Stimulated activated memory B cell treated with anti-CD40 and anti-IgM and Interleukin-4, amounts not matched to agents 10 μg/mL and 1 μg/mL and 100 μg/mL, for 72 hours (primary cell): Measurements from ENCODE around the gene TRAF5.

Experiments used
- ATAC-seq: fragments of 150-1000 bp; cut with Tn5 transposase; 2 replicates; pipeline ENCODE4 v1.10.0; 2021
- H3K27ac Mint-ChIP-seq: one replicate; pipeline ENCODE4 v1.8.0; 2022; ENCODE audit warnings: mild to moderate bottlenecking, mixed read lengths
- H3K27me3 Mint-ChIP-seq: one replicate; pipeline ENCODE4 v1.8.0; 2022; ENCODE audit warnings: mixed read lengths
- H3K36me3 Mint-ChIP-seq: one replicate; pipeline ENCODE4 v1.8.0; 2022; ENCODE audit warnings: mixed read lengths
- H3K4me1 Mint-ChIP-seq: one replicate; pipeline ENCODE4 v1.8.0; 2022; ENCODE audit warnings: mixed read lengths
- H3K4me3 Mint-ChIP-seq: one replicate; pipeline ENCODE4 v1.8.0; 2022; ENCODE audit warnings: mild to moderate bottlenecking, moderate library complexity, mixed read lengths
- H3K9me3 Mint-ChIP-seq: one replicate; pipeline ENCODE4 v1.8.0; 2022; ENCODE audit warnings: mixed read lengths

Gene TRAF5

GRCh38 chr1:211334986-211335385 lies 8.4 kb downstream of the TRAF5 start:
- H3K27ac Mint-ChIP-seq: peak overlapping the region; percentile 82
- H3K36me3 Mint-ChIP-seq: peaks cover 28% of the 10 kb centered on the region
- ATAC-seq: no peak
- H3K9me3 Mint-ChIP-seq: no peaks in the 10 kb centered on the region
- H3K4me1 Mint-ChIP-seq: peaks cover 92% of the 10 kb centered on the region
- peak overlapping the region; percentile 52 for H3K4me3 Mint-ChIP-seq
- no peaks in the 10 kb centered on the region for H3K27me3 Mint-ChIP-seq

GRCh38 chr1:211335522-211336157 lies 9.0 kb downstream of the TRAF5 start:
- Mint-ChIP-seq H3K27me3 (no peaks in the 10 kb centered on the region), H3K27ac (peak overlapping the region; percentile 82), H3K36me3 (peaks cover 21% of the 10 kb centered on the region), H3K4me1 (peaks cover 92% of the 10 kb centered on the region), H3K4me3 (peak overlapping the region; percentile 52), H3K9me3 (no peaks in the 10 kb centered on the region)
- ATAC-seq: peak; percentile 91

- H3K9me3 Mint-ChIP-seq: no peaks in the 10 kb centered on the region
- H3K36me3 Mint-ChIP-seq: peaks cover 17% of the 10 kb centered on the region
- peak overlapping the region; percentile 70 for H3K4me3 Mint-ChIP-seq
- no peak for ATAC-seq
- H3K27me3 Mint-ChIP-seq: no peaks in the 10 kb centered on the region
- H3K27ac Mint-ChIP-seq: peak overlapping the region; percentile 82
- peaks cover 92% of the 10 kb centered on the region for H3K4me1 Mint-ChIP-seq
These were observed 9.5 kb downstream of the TRAF5 start for GRCh38 chr1:211336161-211336560.

- Mint-ChIP-seq H3K36me3 (peaks cover 23% of the 10 kb centered on the region), H3K4me3 (peak overlapping the region; percentile 70), H3K9me3 (no peaks in the 10 kb centered on the region), H3K27ac (peak overlapping the region; percentile 82), H3K4me1 (peaks cover 92% of the 10 kb centered on the region), H3K27me3 (no peaks in the 10 kb centered on the region)
- ATAC-seq: no peak
These were observed 10.1 kb downstream of the TRAF5 start for GRCh38 chr1:211336775-211337174.

- Mint-ChIP-seq H3K27ac (peak overlapping the region; percentile 82), H3K4me3 (peak overlapping the region; percentile 43), H3K36me3 (peaks cover 26% of the 10 kb centered on the region), H3K9me3 (no peaks in the 10 kb centered on the region), H3K27me3 (no peaks in the 10 kb centered on the region), H3K4me1 (peaks cover 90% of the 10 kb centered on the region)
- ATAC-seq: no peak
These were observed 11.0 kb downstream of the TRAF5 start for GRCh38 chr1:211337430-211338223.

- Mint-ChIP-seq H3K9me3 (no peaks in the 10 kb centered on the region), H3K36me3 (peaks cover 30% of the 10 kb centered on the region), H3K4me3 (no peak overlapping the region), H3K4me1 (peaks cover 90% of the 10 kb centered on the region), H3K27ac (peak overlapping the region; percentile 82), H3K27me3 (no peaks in the 10 kb centered on the region)
- no peak for ATAC-seq
These were observed 11.6 kb downstream of the TRAF5 start for GRCh38 chr1:211338224-211338620.

- ATAC-seq: peak; percentile 79
- Mint-ChIP-seq H3K9me3 (no peaks in the 10 kb centered on the region), H3K4me1 (peaks cover 92% of the 10 kb centered on the region), H3K27me3 (no peaks in the 10 kb centered on the region), H3K27ac (peak overlapping the region; percentile 92), H3K4me3 (peak overlapping the region; percentile 67), H3K36me3 (peaks cover 38% of the 10 kb centered on the region)
These were observed 13.0 kb downstream of the TRAF5 start for GRCh38 chr1:211339631-211340041.

GRCh38 chr1:211340622-211341507 lies 14.2 kb downstream of the TRAF5 start:
- peaks cover 92% of the 10 kb centered on the region for H3K4me1 Mint-ChIP-seq
- peak overlapping the region; percentile 34 for H3K4me3 Mint-ChIP-seq
- no peaks in the 10 kb centered on the region for H3K9me3 Mint-ChIP-seq
- H3K27me3 Mint-ChIP-seq: no peaks in the 10 kb centered on the region
- peak; percentile 48 for ATAC-seq
- peak overlapping the region; percentile 92 for H3K27ac Mint-ChIP-seq
- peaks cover 44% of the 10 kb centered on the region for H3K36me3 Mint-ChIP-seq

GRCh38 chr1:211341999-211342398 lies 15.4 kb downstream of the TRAF5 start:
- ATAC-seq: no peak
- H3K27ac Mint-ChIP-seq: peak overlapping the region; percentile 92
- peaks cover 41% of the 10 kb centered on the region for H3K36me3 Mint-ChIP-seq
- peaks cover 90% of the 10 kb centered on the region for H3K4me1 Mint-ChIP-seq
- no peaks in the 10 kb centered on the region for H3K27me3 Mint-ChIP-seq
- no peaks in the 10 kb centered on the region for H3K9me3 Mint-ChIP-seq
- H3K4me3 Mint-ChIP-seq: no peak overlapping the region

- Mint-ChIP-seq H3K4me1 (peaks cover 91% of the 10 kb centered on the region), H3K27ac (peak overlapping the region; percentile 88), H3K27me3 (no peaks in the 10 kb centered on the region), H3K9me3 (no peaks in the 10 kb centered on the region), H3K4me3 (peak overlapping the region; percentile 24), H3K36me3 (peaks cover 31% of the 10 kb centered on the region)
- peak; percentile 40 for ATAC-seq
These were observed 17.0 kb downstream of the TRAF5 start for GRCh38 chr1:211343607-211344006.

GRCh38 chr1:211344152-211344618 lies 17.6 kb downstream of the TRAF5 start:
- no peaks in the 10 kb centered on the region for H3K9me3 Mint-ChIP-seq
- H3K36me3 Mint-ChIP-seq: peaks cover 32% of the 10 kb centered on the region
- H3K27me3 Mint-ChIP-seq: no peaks in the 10 kb centered on the region
- ATAC-seq: peak; percentile 56
- H3K4me3 Mint-ChIP-seq: no peak overlapping the region
- H3K27ac Mint-ChIP-seq: peak overlapping the region; percentile 88
- H3K4me1 Mint-ChIP-seq: peaks cover 92% of the 10 kb centered on the region

GRCh38 chr1:211345719-211346118 lies 19.1 kb downstream of the TRAF5 start:
- H3K36me3 Mint-ChIP-seq: peaks cover 33% of the 10 kb centered on the region
- peaks cover 90% of the 10 kb centered on the region for H3K4me1 Mint-ChIP-seq
- no peak for ATAC-seq
- no peaks in the 10 kb centered on the region for H3K9me3 Mint-ChIP-seq
- H3K4me3 Mint-ChIP-seq: no peak overlapping the region
- H3K27me3 Mint-ChIP-seq: no peaks in the 10 kb centered on the region
- H3K27ac Mint-ChIP-seq: peak overlapping the region; percentile 88

GRCh38 chr1:211347077-211347844 lies 20.6 kb downstream of the TRAF5 start:
- Mint-ChIP-seq H3K9me3 (peaks cover 4% of the 10 kb centered on the region), H3K4me1 (peaks cover 92% of the 10 kb centered on the region), H3K36me3 (peaks cover 38% of the 10 kb centered on the region), H3K27me3 (no peaks in the 10 kb centered on the region), H3K27ac (peak overlapping the region; percentile 39), H3K4me3 (no peak overlapping the region)
- ATAC-seq: no peak

- Mint-ChIP-seq H3K4me3 (no peak overlapping the region), H3K36me3 (peaks cover 33% of the 10 kb centered on the region), H3K27ac (peak overlapping the region; percentile 68), H3K9me3 (peaks cover 4% of the 10 kb centered on the region), H3K27me3 (no peaks in the 10 kb centered on the region), H3K4me1 (peaks cover 90% of the 10 kb centered on the region)
- no peak for ATAC-seq
These were observed 21.9 kb downstream of the TRAF5 start for GRCh38 chr1:211348547-211348946.
